Activated effector memory CD4-positive, alpha-beta T cell treated with anti-CD3 and anti-CD28 coated beads, Interleukin-2, amount 50 U/mL, for 16 hours (primary cell): Measurements from ENCODE around the gene GNB1.
"Not testable (repeated sequence)": the region's sequence is repeated elsewhere in the genome, so short reads cannot be mapped to it uniquely, and the experiment has no call there.

Source experiments
- DNase-seq: peaks from one replicate; pipeline ENCODE4 v3.0.0-alpha.2; 2020

GNB1 gene

DNA sequence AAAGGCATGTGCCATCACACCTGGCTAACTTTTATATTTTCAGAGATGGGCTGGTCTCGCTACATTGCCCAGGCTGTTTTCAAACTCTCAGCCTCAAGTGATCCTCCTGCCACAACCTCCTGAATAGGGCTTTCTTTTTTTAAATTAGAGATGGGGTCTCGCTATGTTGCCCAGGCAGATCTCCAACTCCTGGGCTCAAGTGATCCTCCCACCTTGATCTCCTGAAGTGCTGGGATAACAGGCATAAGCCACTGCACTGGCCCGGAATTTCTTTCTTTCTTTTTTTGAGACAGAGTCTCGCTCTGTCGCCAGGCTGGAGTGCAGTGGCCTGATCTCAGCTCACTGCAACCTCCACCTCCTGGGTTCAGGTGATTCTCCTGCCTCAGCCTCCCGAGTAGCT is 34.7 kb downstream of the GNB1 start:
- DNase-seq: not testable (repeated sequence)

GRCh38 chr1:1853593-1854257 is 37.2 kb downstream of the GNB1 start:
- DNase-seq: no peak

DNA sequence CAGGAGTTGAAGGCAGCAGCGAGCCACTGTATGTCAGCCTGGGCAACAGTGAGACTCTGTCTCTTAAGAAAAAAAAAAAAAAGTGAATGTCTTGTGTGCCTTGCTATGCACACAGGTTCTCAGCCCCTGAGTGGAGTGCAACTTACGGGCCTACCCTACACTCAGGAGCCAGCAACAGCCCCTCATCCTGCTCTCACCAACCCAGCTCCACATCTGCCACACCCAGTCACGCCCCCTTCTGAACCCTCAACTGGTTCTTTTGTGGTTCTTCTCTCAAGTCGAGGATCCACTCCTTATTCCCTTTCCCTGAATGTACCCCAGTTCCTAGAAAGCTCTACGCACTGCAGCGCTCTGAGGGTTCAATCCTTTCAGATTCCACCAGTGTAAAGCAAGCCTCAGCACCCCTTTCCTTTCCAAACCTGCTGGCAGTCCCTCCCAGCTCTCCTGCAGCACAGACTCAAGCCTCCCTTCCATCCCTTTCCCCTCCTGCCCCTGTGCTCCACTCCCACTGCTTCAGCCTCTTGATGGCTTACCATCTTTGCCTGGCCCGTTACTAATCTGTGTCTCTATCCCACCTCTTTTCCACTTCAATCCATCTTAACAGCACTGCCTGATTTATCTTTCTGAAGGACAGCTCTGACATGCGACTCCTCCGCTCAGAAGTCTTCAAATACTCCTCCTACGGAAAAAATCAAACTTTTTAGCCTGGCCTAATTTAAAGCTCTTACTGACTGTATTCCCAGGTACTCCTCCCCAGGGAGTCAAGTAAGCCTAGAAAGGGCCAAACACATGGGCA is 38.1 kb downstream of the GNB1 start:
- DNase-seq: no peak

DNA sequence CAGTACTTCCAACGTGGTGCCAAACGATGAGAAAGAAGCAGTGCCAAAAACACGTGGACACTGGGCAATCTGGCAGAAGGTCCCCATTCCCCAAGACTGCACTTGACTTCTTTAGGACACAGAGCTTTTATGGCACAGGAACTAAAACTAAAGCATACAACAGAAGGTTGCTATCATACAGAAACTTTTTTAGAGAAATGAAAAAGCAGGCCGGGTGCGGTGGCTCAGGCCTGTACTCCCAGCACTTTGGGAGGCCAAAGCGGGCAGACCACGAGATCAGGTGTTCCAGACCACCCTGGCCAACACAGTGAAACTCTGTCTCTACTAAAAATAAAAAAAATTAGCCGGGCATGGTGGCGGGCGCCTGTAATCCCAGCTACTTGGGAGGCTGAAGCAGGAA is 43.0 kb downstream of the GNB1 start:
- no peak for DNase-seq

DNA sequence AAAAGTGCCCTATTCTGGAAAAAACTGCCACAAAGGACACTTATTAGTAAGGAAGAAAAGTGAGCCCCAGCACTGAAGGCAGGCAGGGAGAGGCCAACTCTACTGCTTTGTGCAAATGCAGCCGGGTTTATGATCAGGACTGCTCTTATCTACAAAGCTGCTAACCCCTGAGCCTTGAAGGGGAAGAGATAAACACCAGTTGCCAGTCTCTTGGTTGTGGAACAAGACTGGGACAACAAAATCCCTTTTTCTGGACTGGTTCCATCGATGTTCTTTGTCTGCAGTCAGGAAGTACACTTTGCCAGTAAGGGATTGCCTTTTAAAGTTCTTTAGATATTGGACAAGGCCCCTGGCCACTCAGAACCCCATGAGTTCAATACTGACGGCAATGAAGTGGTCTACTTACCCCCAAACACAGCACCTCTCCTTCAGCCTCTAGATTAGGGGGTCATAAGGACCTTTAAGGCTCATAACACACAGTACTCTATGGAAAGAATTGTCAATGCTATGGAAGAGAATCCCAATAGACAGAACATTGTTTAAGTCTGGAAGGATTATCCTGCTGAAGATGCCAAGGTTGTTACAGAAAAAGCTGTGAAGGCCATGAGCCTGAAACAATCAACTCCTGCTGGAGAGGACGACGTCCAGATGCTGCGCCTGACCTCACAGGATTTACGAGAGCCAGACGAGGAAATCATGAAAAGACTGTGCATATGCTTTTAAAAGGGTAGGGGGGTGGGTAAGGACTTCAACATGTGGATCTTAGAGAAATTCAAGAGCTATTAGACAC is 43.6 kb downstream of the GNB1 start:
- DNase-seq: peak; percentile 25

DNA sequence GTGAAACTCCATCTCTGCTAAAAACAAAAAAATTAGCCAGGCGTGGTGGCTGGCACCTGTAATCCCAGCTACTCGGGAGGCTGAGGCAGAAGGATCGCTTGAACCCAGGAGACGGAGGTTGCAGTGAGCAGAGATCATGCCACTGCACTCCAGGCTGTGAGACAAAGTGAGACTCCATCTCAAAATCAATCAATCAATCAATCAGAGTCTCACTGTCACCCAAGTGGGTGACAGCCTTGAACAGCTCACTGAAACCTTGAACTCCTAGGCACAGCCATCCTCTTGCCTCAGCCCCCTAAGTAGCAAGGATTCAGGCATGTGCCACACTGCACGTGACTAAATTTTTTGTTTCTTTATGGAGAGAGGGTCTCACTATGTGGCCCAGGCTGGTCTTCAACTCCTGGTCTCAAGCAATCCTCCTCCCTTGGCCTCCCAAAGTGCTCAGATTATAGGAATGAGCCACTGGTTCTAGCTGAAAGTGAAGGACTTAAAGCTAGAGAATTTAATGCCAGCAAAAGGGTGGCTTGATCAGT is 44.4 kb downstream of the GNB1 start:
- peak; percentile 48 for DNase-seq

DNA sequence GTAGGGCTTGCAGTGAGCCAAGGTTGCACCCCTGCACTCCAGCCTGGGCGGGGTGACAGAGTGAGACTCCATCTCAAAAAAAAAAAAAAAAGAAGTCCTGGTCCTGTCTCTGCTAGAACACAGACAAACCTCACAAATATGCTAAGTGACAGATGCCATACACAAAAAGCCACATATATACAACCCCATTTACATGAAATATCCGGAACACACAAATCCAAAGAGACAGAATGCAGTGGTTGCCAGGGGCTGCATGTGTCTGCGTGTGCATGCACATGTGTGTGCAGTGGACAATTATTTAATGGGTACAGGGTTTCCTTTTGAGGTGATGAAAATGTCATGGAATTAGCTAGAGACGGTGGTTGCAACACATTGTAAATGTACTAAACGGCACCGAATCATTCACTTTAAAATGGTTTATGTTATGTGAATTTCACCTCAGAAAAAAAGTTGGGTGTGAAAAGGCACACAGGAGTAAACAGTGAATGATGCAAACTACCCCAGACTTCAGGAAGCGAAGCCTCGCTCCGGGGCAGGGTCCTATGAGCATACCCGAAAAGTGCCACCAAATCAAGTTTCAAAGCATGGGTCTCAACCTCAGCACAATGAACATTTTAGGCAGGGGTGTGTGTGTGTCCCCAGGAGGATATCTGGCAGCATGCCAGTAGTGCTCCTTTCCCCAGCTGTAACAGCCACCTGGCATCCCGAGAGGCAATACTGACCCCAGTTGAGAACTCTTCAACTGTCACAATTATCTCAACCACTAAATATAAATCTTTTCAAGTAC is 48.3 kb downstream of the GNB1 start:
- DNase-seq: peak; percentile 53

GRCh38 chr1:1841575-1841995 is 49.3 kb downstream of the GNB1 start:
- no peak for DNase-seq

GRCh38 chr1:1839311-1839965 is 51.4 kb downstream of the GNB1 start:
- DNase-seq: no peak

DNA sequence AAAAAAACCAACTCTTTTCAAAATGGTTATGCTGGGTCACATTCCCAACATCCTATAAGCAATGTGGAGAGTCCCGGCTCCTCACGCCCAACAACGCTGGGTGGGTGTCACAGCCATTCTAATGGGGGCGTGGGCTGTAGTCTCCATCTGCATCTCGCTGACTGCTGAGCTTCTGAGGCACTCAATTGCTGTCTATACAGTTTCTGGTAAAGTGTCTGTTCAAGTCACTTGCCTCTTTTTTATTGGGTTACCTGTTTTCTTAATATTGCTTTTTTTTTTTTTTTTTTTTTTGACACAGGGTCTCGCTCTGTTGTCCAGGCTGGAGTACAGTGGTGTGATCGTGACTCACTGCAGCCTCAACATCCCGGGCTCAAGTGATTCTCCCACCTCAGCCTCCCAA is 54.8 kb downstream of the GNB1 start:
- no peak for DNase-seq

DNA sequence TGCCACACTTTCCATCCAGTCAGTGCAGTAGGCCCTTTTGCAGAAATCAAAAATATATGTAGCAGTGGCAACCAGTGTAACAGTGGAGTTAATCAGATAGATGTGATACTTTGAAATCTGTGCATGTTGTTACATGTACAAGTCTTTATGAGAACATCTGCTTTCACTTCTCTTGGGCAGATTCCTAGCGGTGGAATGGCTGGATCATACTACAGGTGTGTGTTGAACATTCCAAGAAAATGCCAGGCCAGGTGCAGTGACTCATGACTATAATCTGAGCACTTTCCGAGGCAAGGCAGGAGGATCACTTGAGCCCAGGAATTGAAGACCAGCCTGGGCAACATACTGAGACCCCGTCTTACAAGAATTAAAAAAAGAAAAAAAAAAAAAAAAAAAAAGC is 55.3 kb downstream of the GNB1 start:
- no peak for DNase-seq

DNA sequence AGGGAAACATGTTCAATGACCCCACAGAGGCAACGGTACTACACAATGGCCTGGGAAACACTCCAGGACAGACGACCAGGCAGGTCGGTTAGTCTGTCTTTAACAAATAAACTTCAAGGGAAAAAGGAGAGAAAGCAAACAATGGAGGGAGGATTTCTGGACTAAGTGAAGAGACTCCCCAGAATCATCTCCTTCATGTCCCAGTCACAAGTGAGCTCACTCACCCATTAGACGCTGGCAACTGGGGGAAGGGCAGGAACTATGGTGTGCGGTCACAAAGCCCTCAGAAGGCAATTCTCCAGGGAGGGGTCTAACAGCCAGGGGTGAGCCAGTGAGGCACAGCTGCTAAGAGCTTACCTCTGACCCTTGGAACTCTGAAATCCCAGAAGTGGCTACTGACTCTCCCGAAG is 57.0 kb downstream of the GNB1 start:
- DNase-seq: no peak

GRCh38 chr1:1833456-1833855 is 57.4 kb downstream of the GNB1 start:
- no peak for DNase-seq

DNA sequence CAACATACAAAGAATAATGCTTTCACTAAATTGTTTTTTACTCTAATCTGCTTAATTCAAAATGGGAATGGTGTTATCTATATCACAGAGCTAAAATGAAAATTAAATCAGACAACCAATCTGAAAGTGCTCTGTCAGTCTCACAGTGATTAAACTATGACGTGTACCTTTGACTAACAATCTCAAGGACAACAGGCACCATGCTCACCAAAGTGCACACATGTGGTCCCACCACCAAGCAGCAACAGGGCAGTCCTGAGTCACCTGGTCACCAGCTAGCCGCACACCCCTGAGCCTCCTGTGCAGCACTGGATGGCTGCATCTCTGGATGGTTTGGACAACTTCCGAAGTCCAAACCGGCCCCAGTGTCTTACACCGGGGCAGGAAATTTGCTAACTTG is 58.1 kb downstream of the GNB1 start:
- DNase-seq: no peak

GRCh38 chr1:1832166-1832565 is 58.7 kb downstream of the GNB1 start:
- DNase-seq: no peak

DNA sequence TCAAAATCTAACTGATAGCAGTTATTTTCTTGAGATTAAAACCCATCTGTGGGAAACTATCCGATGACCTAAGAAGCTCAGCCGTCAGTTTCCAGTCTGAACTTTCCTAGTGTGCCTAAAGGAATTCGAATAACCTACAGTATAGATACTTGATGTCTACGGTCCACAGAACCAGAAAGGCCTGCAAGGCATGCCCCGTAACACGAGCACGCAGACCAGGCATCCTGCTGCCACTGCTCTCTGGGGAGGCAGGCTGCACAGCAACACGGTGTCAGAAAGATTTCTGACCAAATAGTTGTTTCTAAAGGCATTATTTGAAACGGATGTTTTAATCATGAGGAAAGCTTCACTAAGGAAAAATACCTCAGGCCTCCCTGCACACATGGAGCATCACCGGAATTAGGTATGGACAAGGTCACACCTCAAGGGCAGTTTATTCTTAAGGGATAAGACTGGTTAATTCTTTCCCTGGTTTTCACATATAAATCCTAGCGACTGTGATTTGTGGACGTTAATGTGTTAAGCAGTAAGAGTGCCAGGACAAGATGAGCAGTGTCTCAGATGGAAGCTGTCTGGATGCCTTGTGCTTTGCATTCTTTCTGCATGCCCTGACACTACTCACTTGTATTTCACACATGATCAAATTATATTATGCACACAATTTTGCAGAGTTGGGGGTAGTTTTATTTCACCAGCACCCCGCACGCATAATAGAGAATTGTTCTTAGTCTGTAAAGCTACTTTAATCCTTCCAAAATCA is 63.6 kb downstream of the GNB1 start:
- no peak for DNase-seq

GRCh38 chr1:1826356-1827088 is 64.4 kb downstream of the GNB1 start:
- no peak for DNase-seq

DNA sequence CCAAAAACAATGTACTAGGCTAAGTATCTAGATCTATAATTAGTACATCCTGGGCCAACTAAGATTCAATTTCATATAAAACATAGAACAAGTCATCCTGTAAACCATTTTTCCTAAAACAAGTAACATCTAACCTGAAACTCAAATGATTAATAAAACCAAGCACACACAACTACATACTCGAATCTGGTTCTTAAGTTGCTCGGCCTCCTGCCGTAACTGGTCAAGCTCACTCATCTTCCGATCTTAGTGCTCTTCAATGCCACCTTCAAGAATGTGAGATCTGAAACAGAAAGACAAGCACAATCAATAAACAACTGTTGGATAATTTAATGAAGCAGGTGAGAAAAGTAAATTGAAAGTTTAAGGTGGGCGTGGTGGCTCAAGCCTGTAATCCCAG is 65.7 kb downstream of the GNB1 start:
- DNase-seq: no peak

DNA sequence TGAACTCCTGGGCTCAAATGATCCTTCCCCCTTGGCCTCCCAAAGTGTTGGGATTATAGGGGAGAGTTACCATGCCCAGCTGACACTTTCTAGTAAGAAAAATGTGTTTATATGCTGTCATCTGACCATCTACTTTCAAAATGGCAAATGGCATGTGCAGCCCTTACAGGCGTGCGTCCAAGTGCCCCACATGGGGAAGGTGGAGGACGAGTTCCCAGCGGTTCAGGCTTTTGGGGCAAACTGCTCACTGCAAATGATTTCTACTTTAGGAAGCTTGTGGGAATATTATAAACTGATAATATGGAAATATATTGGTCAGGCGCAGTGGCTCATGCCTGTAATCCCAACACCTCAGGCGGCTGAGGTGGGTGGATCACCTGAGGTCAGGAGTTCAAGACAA is 71.1 kb downstream of the GNB1 start:
- DNase-seq: no peak

GRCh38 chr1:1817221-1817620 is 73.7 kb downstream of the GNB1 start:
- DNase-seq: no peak
